NCI-H146 treated with DMSO at 0.1 percent for 48 hours (cell line): ENCODE data around the gene LINS1.

ENCODE experiments used
- DNase-seq: peaks from one replicate; lab custom pipeline; 2025; ENCODE audit not compliant: unreplicated experiment; lab: John Stamatoyannopoulos, UW

LINS1 gene, protein sequence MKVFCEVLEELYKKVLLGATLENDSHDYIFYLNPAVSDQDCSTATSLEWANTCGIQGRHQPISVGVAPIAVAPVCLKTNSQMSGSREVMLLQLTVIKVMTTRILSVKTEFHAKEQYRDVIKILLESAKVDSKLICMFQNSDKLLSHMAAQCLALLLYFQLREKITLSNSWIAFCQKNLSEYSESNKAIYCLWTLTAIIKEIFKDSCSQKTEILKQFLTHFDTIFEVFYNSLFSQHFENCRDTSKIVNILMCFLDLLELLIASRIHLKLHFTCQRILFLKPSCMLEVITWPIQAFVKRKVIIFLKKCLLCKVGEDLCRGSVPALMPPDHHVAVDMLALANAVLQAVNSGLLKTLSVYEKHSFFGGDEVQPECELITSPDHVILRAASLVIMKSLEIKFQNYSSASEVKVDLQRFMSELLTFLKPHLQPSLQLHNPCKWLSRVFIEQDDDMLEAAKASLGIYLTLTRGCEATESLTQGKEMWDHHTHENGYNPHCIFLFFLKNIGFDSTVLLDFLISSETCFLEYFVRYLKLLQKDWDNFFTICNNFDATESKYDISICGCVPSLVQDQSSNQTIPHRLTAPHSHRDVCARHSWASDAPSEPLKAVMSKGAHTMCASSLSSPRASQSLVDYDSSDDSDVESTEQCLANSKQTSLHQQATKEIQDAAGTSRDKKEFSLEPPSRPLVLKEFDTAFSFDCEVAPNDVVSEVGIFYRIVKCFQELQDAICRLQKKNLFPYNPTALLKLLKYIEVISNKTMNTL

DNA sequence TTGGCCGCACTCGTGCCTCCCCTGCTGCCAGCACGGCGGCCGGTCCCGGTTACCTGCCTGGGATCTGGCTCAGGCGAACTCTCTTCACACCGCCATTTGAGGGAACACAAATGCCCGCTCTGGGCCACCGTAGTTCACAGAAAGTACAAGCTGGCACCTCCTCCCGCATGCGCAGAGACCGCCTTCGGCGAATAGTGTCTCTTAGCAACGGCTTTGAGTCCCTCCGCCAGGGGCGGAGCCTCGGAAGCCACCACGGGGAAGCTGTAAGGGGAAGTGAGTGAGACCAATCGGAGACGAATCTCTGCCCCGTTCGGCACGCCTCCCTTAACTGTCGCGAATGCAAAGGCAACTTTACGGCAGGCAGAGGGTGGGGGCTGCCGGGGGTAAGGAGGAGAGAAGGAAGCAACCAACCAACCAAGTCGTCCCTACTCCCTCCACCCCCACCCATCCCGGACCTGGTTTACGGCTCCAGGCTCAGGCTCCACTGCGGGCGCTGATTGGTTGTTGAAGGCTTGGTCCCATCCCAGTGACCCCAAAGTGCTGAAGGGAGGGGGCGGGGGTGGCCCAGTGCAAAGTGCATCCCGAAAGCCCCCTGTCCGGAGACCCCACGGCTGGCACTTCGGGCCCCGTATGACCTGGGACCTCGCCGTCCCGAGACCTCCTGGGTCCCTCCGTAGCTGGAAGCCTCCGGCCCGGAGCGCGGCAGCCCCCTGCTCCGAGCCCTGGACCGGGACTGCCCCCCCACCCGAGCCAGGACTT lies at the start of gene LINS1, which contains the start of gene ASB7:
LINS1 (minus strand) TSS at position 121 of the 759 bp plus-strand sequence. CDS start 21,342 bp downstream, outside the sequence.
ASB7 (plus strand) TSS at position 526 of the 759 bp plus-strand sequence. CDS start 9,628 bp downstream, outside the sequence.
- peak; percentile 99 for DNase-seq

DNA sequence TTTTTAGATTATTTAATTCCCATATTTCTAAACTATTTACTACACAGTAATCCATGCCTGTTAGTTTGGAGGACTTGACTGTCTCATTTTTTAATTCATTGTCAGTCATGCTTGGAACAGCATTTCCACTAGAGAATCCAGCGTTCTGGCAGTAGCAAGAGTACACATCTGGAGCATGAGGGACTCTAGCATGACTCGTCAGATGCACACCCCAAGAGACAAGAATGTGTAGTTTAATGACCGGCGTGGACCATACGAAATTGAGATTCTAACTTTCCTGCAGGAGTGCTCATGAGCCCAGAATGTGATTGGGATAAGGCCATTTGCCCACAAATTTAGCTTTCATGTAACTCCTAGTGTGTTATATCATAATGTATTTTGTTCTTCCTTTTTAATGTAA lies 49.3 kb upstream of the LINS1 start:
- DNase-seq: no peak

DNA sequence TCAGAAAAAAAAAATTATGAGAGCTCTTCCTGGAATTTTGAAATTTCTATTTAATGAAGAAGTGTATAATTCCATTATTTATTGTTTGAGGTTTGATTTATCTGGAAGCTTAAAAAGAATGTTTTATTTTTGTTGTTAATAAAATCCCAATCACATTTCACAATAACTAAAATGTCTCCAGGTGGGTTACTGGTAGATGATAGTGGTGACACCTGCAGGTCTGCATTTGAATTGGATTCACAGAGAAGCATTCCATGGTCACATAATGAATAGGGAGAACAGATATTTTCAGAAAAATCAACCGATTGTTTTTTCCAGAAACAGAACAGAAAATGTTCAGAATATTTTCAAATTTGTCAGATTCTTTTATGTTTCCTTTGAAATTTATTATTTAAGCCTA lies 48.7 kb upstream of the LINS1 start:
- no peak for DNase-seq

DNA sequence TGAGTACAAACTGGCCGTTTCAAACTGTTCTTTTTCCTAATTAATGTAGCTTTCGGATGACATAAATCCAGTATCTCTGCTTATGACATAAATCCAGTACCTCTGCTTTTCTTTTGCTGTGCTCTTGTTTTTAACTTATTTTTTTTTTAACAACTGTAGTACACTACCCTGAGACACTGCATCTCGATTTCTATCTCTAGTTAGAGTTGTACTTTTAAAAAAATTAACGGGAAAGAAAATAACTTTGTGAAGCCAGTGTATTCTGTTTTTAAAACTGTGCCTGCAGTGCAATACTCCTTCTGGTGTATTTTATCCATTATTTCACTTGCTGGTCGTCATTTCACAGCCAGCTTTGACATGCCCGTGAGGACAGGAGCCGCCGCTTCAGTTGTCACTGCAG lies 47.0 kb upstream of the LINS1 start:
- DNase-seq: no peak

DNA sequence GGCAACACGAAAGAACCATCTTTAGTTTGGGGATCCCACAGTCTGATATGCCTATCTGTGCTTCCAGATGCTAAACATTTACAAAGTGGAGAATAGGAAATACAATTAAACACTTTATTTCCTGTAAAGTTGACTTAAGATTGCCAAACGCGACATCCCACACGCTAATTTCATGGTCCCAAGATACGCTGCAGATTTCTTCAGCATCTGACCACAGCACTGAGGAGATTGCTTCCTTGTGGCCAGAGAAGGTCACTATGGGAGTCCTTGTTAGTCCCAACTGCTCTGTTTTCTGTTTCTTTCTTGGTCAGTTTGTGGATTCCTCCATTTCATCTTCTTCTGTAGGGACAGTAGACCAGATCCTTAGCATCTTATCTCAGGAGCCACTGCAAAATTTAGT lies 43.7 kb upstream of the LINS1 start:
- DNase-seq: no peak

DNA sequence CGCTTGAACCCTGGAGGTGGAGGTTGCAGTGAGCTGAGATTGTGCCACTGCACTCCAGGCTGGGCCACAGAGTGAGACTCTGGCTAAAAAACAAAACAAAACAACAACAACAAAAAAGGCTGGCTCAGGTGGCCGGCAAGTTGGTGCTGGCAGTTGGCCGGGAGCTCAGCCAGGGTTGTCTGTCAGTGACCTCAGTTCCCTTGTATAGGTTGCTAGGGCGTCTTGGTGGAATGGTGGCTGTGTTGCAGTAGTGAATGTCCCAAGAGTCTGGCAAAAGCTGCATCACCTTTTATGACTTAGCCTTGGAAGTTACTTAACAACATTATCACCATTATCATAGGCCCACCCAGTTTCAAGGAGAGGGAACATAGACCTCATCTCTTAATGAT lies 41.0 kb upstream of the LINS1 start:
- no peak for DNase-seq

DNA sequence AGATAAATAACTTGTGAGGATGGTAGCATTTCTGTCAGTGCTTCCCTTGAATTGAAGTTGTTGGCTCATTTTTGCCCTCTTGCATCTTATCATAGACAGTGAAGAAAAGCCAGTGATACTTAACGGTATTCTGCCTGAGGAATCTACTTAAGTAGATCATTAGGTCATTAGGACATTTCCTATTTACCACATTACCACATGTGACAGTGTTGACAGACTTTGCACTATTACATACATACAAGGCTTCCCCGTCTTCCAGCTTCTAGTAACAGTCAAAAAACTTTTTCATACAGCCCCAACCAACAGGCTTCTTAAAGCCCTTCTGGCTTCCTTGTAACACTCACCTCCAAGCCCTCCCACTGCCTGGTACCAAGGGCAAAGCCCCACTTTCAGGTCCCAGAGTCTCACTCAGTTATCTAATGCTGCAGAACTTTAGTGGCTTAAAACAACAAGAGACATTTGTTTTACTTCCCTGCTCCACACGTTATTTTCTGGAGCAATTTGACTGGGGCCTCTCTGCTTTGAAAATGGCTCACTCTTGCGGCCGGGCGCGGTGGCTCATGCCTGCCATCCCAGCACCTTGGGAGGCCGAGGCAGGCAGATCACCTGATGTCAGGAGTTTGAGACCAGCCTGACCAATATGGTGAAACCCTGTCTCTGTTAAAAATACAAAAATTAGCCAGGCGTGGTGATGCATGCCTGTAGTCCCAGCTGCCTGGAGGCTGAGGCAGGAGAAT lies 40.4 kb upstream of the LINS1 start:
- no peak for DNase-seq

DNA sequence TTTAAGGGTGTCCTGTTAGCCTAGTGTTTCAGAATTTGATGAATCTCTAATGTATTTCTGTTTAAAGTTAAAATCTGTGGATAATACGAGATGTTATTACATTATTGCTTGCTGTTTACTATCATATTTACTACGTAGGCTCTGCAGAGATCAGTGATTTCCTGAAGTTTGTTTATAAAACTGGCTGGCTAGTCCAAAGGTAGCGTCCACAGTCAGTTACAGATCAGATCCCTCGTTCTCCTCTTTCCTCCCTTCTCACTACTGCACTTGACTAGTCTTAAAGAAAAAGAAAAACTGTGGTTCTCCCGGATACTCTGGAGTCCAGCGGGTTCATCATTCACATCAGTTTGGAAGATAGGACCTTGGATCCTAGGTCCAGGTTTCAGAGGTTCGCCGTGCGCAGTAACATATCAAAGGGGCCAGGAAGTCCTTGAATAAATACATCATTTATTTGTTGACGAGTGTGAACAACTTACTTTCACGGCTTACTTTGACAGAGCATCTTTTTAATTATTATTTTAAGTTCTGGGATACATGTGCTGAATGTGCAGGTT lies 36.3 kb upstream of the LINS1 start:
- no peak for DNase-seq

DNA sequence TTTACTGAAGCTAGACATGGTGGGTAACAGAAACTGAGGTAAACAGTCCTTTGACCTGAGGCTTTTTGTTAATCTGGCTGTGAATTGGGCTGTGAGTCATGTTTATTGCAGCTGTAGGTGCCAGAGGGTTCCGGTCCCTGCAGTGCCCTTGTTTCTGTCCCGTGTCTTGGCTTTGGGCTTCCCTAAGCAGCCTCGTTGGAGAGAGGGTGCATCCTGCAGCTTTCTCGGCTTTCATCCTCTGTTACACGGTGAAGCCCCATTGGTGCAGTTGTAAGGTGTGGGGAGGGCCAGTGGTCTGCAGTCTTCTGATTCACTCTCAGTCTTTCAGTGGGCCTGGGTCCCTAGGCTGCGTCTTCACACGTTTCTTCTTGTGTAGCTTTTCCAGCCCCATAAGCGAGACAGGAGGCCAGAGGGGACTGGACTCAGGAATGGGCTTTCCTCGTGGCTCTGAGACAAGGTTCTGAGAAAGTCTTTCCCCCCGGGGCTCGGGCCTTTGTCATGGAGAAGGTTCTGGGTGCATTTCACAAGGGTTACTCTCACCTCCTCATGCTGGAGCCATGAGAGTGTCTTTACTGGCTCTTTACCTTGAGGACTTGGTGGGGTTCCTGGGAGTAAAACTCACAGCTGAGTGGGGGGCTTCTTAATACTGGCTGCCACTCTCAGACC lies 33.6 kb upstream of the LINS1 start:
- no peak for DNase-seq

DNA sequence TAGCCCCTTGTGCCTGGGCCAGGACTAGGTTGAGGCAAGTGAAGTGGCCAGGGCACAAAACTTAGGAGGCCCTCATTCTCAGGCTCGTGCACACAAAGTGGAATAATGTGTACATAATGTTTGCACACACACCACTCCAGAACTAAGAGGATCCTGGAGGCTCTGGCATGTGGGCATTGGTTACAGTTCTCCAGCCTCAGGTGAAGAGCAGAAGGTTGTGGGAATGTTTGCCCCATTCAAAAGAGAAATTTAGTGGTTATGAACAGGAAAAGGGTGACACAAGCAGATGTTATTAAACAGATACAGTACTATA lies 31.7 kb upstream of the LINS1 start:
- no peak for DNase-seq

DNA sequence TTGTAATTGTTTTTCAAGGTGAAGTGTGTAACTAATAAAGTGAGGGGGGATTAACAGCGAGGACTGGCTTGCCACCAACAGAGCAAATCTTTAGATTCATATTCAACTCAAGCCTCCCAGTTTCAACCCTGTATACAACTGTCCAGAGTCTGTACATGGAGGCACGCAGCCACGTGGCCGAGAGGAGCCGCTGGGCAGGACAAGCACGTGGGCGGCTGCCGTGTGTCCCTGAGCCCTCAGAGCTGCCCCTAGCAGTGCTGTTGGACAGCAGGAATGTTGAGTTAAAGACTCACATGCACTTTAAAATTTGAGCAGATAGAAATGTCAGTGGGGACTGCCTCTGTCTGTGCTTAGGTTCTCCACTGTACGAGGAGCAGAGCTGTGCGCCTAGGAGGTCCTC lies 29.8 kb upstream of the LINS1 start:
- no peak for DNase-seq

DNA sequence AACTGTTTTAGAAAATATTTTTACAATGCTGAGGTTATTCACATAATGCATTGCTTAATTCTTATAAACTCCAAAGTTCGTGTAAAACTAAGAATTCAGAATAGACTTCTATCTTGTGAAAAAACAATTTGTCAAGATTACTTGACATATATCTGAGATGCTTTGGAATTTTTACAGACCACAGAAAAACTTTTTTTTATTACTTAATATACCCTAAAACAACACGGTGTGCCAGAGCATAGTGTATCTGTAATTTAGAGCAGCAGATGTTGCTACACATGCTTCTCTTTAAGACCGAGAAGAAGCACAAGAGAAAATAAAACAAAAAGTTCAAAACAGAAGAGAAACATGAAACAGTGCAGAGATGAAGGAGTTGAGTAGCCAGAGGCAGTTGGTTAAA lies 26.8 kb upstream of the LINS1 start:
- DNase-seq: no peak

DNA sequence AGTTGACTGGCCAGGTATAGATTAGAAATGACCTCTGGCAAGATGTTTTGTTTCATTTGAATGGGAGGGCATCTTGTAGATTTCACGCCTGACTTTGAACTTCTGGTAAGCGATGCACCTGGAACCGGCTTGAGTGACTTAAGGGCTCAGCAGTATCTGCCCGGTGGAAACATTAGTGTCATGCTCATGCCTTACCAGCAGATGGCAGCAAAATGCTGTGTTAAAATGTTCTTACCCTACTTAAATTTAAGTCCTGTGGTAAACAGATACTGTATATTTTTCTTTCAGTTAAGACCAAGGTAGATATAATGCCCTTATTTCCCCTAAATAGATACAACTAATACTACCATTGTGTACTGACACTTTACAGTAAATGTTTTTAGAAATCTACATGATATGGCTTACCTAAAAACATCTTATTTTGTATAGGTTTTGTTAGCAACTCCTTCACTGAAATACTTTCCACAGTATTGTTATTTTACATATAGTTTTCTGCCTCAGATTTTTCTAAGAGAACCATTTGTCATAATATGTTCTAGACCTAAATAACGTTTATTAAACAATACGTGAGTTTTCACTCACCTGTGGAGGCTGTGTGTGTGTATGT lies 25.9 kb upstream of the LINS1 start:
- peak; percentile 32 for DNase-seq

DNA sequence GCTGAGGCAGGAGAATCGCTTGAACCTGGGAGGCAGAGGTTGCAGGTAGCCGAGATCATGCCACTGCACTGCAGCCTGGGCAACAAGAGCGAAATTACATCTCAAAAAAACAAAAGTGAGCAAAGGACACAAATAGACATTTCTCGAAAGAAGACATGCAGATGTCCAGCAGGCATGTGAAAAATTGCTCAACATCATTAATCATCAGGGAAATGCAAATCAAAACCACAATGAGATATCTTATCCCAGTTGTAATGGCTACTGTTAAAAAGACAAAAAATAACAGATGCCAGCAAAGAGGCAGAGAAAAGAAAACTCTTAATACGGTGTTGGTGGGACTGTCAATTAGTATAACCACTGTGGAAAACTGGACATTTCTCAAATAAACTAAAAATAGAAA lies 21.3 kb upstream of the LINS1 start:
- DNase-seq: no peak

DNA sequence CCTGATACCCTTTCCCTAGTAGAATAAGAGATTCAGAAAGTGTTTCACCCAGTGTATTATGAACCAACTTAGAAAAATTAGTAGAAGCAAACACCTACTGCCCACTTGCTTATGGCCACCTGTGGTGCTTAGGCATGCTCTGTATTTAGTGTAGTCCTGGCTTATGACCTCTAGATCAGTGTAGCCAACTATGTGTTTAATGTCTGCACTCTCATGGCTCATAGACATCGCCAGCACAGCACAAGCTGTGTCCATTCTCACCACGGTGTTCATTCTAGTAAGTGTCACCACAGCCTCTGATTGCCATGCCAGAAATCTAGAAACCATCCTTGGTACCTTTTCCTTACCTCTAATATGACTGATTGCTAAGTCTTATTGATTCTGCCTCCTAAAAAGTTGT lies 14.7 kb upstream of the LINS1 start:
- DNase-seq: no peak

DNA sequence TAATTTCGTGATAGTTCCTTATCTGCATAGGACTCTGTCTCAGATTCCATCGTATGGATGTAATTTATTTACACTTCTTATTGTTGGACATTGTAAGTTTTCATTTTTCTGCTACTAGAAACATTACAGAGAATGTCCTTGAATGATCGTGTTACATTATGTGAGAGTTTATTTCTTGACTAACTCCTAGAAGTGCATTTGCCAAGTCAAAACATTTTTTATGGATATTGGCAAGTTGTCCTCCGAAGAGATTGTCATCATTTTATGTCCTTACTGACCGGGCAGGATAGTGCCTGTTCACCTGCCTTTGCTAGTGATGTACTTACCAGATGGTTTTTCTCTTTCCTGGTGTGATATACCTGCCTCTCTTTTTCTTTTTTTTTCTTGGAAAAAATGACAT lies 13.8 kb upstream of the LINS1 start:
- DNase-seq: no peak

DNA sequence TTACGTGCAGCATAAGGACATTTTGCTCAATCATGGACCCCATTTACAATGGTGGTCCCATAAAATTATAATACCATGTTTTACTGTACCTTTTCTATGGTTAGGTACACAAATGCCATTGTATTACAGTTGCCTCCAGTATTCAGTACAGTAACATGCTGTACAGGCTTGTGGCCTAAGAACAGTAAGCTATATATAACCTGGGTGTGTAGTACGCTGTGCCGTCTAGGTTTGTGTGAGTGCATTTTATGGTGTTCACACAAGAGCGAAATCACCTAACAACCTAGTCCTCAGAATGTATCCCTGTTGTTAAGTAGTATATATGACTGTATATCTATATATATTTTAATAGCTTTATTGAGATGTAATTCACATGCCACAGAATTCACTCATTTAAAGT lies 12.9 kb upstream of the LINS1 start:
- DNase-seq: no peak

DNA sequence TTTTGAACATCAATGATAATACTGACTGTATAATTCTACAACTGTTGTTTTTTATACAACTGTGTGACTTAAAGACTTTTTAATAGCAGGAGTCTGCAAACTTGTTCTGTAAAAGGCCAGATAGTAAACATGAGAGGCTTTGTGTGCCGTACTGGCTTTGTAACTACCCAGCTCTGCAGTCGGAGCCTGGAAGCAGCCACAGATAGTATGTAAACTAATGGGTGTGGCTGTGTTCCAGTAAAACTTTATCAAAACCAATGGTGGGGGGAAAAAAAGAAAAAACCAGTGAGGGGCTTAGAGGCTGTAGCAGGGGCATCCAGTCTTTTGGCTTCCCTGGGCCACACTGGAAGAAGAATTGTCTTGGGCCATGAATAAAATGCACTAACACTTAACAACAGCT lies 12.4 kb upstream of the LINS1 start:
- no peak for DNase-seq

DNA sequence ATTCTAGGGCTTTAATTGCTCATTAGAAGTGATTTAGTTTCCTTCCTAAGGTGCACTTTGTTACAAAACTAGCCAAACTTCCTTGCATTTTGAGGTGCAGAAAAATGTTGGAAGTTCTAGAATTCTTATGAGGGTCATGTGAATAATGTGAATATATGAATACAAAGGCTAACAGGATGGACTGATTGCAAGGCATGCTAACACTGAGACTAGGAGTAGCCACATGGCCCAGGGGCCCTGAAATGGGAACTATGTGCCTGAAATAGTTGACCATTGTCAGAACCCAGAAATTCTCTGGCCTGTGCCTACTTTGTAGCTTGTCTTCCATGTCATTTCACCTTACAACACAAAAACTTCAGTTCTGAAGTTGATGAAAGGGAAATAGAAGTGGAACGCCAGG lies 11.2 kb upstream of the LINS1 start:
- no peak for DNase-seq

DNA sequence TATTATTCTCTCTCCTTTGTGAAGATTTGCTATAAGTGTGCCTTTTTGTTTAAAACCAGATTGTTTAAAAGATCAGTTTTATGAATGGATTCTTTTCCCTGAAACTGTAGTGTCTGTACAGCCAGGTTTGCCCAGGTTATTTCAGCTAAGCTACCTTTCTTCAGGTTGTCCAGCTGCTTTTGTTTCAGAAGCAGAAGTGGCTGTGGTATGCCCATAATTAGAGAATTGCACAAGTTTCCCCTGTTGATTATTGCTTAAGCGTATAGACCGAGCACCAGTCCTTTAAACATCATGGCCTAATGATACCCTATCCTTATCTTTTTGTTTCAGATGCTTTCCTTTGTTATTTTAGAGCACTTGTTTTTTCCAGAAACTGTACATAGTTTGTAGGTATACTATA lies 10.6 kb upstream of the LINS1 start:
- no peak for DNase-seq
